Measurements from ENCODE around the gene HDAC8. TPM values are rescaled to one million over a fixed set of nuclear protein-coding genes. Genes with fewer than 3 reads are reported as not detected.

The HDAC8 gene
- total and polyA plus RNA-seq, 8 donors: 13.0 to 61.1 (median 32.9) TPM

DNA sequence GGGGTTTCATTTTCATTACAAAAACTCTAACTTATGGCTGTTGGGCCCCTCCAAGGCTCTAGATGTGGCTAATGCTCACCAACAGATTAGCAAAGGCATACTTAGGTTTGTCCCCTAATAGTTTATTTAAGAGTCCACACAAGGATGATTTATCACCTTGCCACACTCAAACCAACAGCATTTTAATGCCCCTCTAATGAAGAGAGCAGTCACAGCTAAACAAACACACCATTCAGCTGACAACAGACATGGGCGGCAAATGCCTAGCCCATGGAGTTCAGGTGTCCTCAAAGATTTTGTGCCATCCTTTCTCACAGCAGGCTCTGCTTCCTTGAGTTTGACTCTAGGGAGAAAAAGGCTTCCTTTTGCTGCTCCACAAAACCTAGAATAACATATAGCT lies 205.1 kb downstream of the HDAC8 start:
- Histone ChIP-seq H3K4me1 (no peaks in the 10 kb centered on the region), H3K27ac (no peak overlapping the region), H3K4me3 (no peak overlapping the region), H3K36me3 (no peaks in the 10 kb centered on the region), H3K27me3 (no peaks in the 10 kb centered on the region), H3K9me3 (no peaks in the 10 kb centered on the region)
- no peak for DNase-seq
- intact Hi-C loops (cut with DNase I; ENCODE audit: low total_unique reads): no loop called here
- 82 to 100% (median 89%) methylated on average over 1 of the region's 1 CpG for WGBS, 5 donors
- TF ChIP-seq POLR2AphosphoS5 (IDR thresholded peaks at IDR 0.05) (no peak), POLR2A (IDR thresholded peaks at IDR 0.05) (no peak), EP300 (IDR thresholded peaks at IDR 0.05) (no peak), CTCF (IDR thresholded peaks at IDR 0.05) (no peak)

- Histone ChIP-seq H3K27me3 (no peaks in the 10 kb centered on the region), H3K27ac (no peak overlapping the region), H3K36me3 (no peaks in the 10 kb centered on the region), H3K4me1 (no peaks in the 10 kb centered on the region), H3K4me3 (no peak overlapping the region), H3K9me3 (no peaks in the 10 kb centered on the region)
- WGBS, 5 donors: 72 to 89% (median 85%) methylated on average over 10 of the region's 10 CpGs
- TF ChIP-seq POLR2AphosphoS5 (IDR thresholded peaks at IDR 0.05): no peak
- TF ChIP-seq POLR2A (IDR thresholded peaks at IDR 0.05): no peak
- TF ChIP-seq CTCF (IDR thresholded peaks at IDR 0.05): no peak
- TF ChIP-seq EP300 (IDR thresholded peaks at IDR 0.05): no peak
- intact Hi-C loops (cut with DNase I; ENCODE audit: low total_unique reads): no loop called here
- peak in 1 of 2 donors; percentile 22 for DNase-seq
Observed at GRCh38 chrX:72366701-72367454, 205.8 kb downstream of the HDAC8 start.

DNA sequence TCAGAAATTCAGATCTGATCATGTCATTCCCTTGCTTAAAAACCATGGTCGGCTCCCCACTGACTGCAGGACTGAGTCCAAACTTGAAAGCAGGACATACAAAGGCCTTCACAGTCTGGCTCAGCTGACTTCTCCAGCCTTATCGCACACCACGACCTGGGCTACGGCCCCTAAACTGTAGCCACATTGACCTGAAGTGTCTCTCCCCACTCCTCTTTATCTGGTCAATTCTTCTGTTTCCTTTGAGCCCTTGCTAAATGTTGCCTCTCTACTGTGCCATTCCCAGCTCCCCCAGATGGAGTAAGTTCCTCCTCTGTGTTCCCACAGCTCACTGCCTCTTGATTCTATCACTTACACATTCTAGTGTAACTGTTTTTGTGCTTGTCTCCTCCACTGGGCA lies 206.5 kb downstream of the HDAC8 start:
- TF ChIP-seq EP300 (IDR thresholded peaks at IDR 0.05): no peak
- TF ChIP-seq POLR2AphosphoS5 (IDR thresholded peaks at IDR 0.05): no peak
- TF ChIP-seq CTCF (IDR thresholded peaks at IDR 0.05): no peak
- no peak for TF ChIP-seq POLR2A (IDR thresholded peaks at IDR 0.05)
- intact Hi-C loops (cut with DNase I; ENCODE audit: low total_unique reads): no loop called here
- Histone ChIP-seq H3K27me3 (no peaks in the 10 kb centered on the region), H3K27ac (no peak overlapping the region), H3K4me3 (no peak overlapping the region), H3K9me3 (no peaks in the 10 kb centered on the region), H3K4me1 (no peaks in the 10 kb centered on the region), H3K36me3 (no peaks in the 10 kb centered on the region)
- DNase-seq: no peak
- WGBS, 5 donors: 68 to 96% (median 93%) methylated on average over 4 of the region's 4 CpGs

GRCh38 chrX:72365126-72365525 lies 207.5 kb downstream of the HDAC8 start:
- Histone ChIP-seq H3K4me3 (no peak overlapping the region), H3K27me3 (no peaks in the 10 kb centered on the region), H3K36me3 (no peaks in the 10 kb centered on the region), H3K9me3 (no peaks in the 10 kb centered on the region), H3K27ac (no peak overlapping the region), H3K4me1 (no peaks in the 10 kb centered on the region)
- intact Hi-C loops (cut with DNase I; ENCODE audit: low total_unique reads): no loop called here
- TF ChIP-seq CTCF (IDR thresholded peaks at IDR 0.05) (no peak), EP300 (IDR thresholded peaks at IDR 0.05) (no peak), POLR2AphosphoS5 (IDR thresholded peaks at IDR 0.05) (no peak), POLR2A (IDR thresholded peaks at IDR 0.05) (no peak)
- DNase-seq: no peak
- WGBS, 5 donors: 70 to 93% (median 79%) methylated on average over 2 of the region's 2 CpGs

Data from stomach (tissue), 9 donors.